Measurements from ENCODE around the gene SRPK3.

- TF ChIP-seq CTCF (optimal IDR thresholded peaks at IDR 0.05 in 1 of 3, IDR thresholded peaks at IDR 0.05 in 1 of 3, conservative IDR thresholded peaks at IDR 0.05 in 1 of 3; ENCODE audit: extremely low read depth in 1 of 3, insufficient read depth in 2 of 3, low read length in 3 of 3) (no peak), EZH2 (IDR thresholded peaks at IDR 0.05; ENCODE audit: low read length) (no peak)
Measured at GRCh38 chrX:153801669-153802068, 20.8 kb downstream of the SRPK3 start.

Data from keratinocyte (primary cell).